Fibroblast of lung (primary cell): ENCODE results near the gene SLC30A7.

Experiments
- EZH2 ChIP-seq: IDR thresholded peaks from 2 replicates; pipeline ENCODE4 v1.5.1; 2012; ENCODE audit warnings: low read length, control low read depth, mild to moderate bottlenecking; ENCODE audit errors: missing control alignments
- TF ChIP-seq, protein P1 (sequence below), 2 donors: IDR thresholded peaks in 1 of 2; conservative IDR thresholded peaks in 1 of 2; 1 replicate in 1 of 2; 2 replicates in 1 of 2; pipeline ENCODE4 v1.5.1; 2011 to 2012; ENCODE audit warnings: low read length in 2 of 2, control low read depth in 1 of 2, inconsistent platforms in 1 of 2, low read depth in 1 of 2, mild to moderate bottlenecking in 1 of 2

DNA sequence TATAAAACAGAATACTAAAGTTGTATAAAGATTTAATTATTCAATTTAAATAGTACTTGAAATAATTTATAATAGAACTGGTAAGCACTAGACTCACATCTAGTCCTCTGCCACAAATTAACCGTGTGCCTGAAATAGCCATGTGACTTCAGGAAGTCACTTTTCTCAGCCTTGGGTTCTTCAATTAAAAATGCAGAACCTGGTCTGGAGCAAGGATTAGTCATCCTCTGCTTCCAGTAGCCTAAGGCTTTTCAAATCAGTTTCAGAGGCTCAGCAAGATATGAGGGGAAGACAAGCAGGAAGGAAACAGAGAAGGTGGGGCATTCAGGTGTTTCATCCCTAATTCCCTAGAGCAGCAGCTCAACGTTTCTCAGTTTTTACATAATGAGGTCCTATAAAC lies 106.7 kb downstream of the SLC30A7 start:
- no peak for TF ChIP-seq EZH2
- TF ChIP-seq, protein P1, sequence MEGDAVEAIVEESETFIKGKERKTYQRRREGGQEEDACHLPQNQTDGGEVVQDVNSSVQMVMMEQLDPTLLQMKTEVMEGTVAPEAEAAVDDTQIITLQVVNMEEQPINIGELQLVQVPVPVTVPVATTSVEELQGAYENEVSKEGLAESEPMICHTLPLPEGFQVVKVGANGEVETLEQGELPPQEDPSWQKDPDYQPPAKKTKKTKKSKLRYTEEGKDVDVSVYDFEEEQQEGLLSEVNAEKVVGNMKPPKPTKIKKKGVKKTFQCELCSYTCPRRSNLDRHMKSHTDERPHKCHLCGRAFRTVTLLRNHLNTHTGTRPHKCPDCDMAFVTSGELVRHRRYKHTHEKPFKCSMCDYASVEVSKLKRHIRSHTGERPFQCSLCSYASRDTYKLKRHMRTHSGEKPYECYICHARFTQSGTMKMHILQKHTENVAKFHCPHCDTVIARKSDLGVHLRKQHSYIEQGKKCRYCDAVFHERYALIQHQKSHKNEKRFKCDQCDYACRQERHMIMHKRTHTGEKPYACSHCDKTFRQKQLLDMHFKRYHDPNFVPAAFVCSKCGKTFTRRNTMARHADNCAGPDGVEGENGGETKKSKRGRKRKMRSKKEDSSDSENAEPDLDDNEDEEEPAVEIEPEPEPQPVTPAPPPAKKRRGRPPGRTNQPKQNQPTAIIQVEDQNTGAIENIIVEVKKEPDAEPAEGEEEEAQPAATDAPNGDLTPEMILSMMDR (conservative IDR thresholded peaks at IDR 0.05 in 1 of 2, IDR thresholded peaks at IDR 0.05 in 1 of 2; ENCODE audit: low read depth in 1 of 2, low read length in 2 of 2), result no peak
